Esophagus muscularis mucosa (tissue), 3 donors: ENCODE results near the gene PSMB11.
A peak's percentile ranks its signal among the peaks of the same experiment; 100 is the strongest.

Experiments
- POLR2A ChIP-seq: fragments of 450-650 bp; IDR thresholded peaks from one replicate; pipeline ENCODE4 v1.6.1; 2017; ENCODE audit warnings: antibody characterized with exemption, moderate library complexity, mild to moderate bottlenecking, low read depth
- TF ChIP-seq, protein P1 (sequence below), 3 experiments: fragments of 200-600 bp in 2 of 3; fragments of 450-650 bp in 1 of 3; sonication (generic) in 2 of 3; IDR thresholded peaks; one replicate each; pipeline ENCODE4 v1.5.1; 2017 to 2019; ENCODE audit warnings: antibody characterized with exemption in 3 of 3, mild to moderate bottlenecking in 2 of 3, moderate library complexity in 1 of 3

DNA sequence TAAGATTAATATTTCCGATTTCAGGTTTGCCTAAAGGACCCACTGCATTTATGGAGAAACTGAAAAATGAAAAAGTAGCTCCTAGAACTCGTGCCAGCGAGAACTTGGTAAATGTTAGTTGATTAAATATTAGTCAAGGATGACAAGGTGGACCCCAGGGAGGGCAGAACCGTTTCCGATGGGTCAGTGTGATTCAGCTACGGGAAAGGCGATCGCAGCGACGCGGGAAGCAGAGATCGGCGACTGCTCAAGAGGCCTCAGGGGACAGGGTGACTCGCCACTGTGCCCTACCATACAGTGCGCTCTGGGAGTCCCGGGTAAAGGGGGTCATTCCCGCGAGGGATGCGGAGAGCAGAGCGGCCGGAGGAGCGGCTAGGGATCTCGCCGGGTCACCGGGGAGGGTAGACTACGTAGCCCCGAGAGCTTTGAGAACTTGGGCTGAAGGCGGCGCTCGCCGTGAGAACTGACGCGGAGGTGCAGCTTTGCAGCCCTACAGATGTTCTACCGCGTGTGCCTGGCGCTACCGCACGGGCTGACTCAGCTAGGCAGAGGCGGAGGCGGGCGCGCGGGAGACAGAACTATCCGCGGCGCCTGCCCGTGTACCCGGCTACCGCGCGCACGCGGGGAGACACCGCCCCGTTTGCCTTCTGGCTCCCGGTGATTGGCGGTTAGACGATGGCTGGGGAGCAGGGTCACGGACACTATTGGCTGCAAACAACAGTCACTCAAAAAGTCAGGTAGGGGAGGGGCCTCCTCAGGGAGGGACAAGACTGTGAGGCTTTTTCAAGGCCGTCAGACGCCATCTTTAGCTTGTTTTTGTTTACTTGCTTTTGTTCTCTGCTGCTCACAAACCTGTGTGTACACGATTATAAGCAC, 35.2 kb upstream of the PSMB11 start:
- TF ChIP-seq, protein P1, sequence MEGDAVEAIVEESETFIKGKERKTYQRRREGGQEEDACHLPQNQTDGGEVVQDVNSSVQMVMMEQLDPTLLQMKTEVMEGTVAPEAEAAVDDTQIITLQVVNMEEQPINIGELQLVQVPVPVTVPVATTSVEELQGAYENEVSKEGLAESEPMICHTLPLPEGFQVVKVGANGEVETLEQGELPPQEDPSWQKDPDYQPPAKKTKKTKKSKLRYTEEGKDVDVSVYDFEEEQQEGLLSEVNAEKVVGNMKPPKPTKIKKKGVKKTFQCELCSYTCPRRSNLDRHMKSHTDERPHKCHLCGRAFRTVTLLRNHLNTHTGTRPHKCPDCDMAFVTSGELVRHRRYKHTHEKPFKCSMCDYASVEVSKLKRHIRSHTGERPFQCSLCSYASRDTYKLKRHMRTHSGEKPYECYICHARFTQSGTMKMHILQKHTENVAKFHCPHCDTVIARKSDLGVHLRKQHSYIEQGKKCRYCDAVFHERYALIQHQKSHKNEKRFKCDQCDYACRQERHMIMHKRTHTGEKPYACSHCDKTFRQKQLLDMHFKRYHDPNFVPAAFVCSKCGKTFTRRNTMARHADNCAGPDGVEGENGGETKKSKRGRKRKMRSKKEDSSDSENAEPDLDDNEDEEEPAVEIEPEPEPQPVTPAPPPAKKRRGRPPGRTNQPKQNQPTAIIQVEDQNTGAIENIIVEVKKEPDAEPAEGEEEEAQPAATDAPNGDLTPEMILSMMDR (IDR thresholded peaks at IDR 0.05) = peak in 2 of 3 experiments; percentile 13 to 21
- peak; percentile 51 for TF ChIP-seq POLR2A
